Measurements from ENCODE around the gene HMCES. TPM values are rescaled to one million over a fixed set of nuclear protein-coding genes. Genes with fewer than 3 reads are reported as not detected.

The HMCES gene
- total and polyA plus RNA-seq, 12 donors: 24.1 to 56.1 (median 43.2) TPM

GRCh38 chr3:129315223-129315997, 36.7 kb downstream of the HMCES start:
- DNase-seq (peak; percentile 36 to 54), ATAC-seq (peak in 5 of 8 donors; percentile 3 to 10 (median 6))
- intact Hi-C loops (cut with DNase I): loop anchor here in 5 of 10 donors (2.0 to 10.0 kb wide), 2 partner anchors 37 to 341 kb away; partner anchors contain the start of gene HMCES (in 4 of the 5)

GRCh38 chr3:129315998-129316247, 37.3 kb downstream of the HMCES start:
- WGBS, 2 donors: 0% methylated on average over 25 to 34 of the region's 34 CpGs
- Histone ChIP-seq H3K9me3 (no peaks in the 10 kb centered on the region), H3K4me3 (peak overlapping the region; percentile 50 to 99 (median 94)), H3K27me3 (no peaks in the 10 kb centered on the region), H3K4me1 (peaks cover 6 to 31% (median 20%) of the 10 kb centered on the region in 9 donors), H3K27ac (peak overlapping the region; percentile 86 to 98 (median 93)), H3K36me3 (peaks cover 0 to 14% (median 0%) of the 10 kb centered on the region in 9 donors)
- no peak for TF ChIP-seq CTCF (IDR thresholded peaks at IDR 0.05)
- intact Hi-C loops (cut with DNase I): loop anchor here in 5 of 10 donors (2.0 to 10.0 kb wide), 2 partner anchors 37 to 341 kb away; partner anchors contain the start of gene HMCES (in 5 of the 5)
- peak in 3 of 8 donors; percentile 0 to 12 (median 3) for ATAC-seq
- DNase-seq: no peak

More at GRCh38 chr3:129315223-129315997, 36.7 kb downstream of the HMCES start:
- Histone ChIP-seq H3K4me3 (peak overlapping the region; percentile 69 to 99 (median 94)), H3K36me3 (peaks cover 0 to 9% (median 0%) of the 10 kb centered on the region in 9 donors), H3K4me1 (peaks cover 6 to 32% (median 20%) of the 10 kb centered on the region in 9 donors), H3K9me3 (no peaks in the 10 kb centered on the region), H3K27ac (peak overlapping the region; percentile 86 to 98 (median 93)), H3K27me3 (no peaks in the 10 kb centered on the region)
- TF ChIP-seq CTCF (IDR thresholded peaks at IDR 0.05): no peak
- 0 to 3% methylated on average over 69 to 80 of the region's 80 CpGs for WGBS, 2 donors

- Histone ChIP-seq H3K4me3 (peak overlapping the region; percentile 50 to 99 (median 94)), H3K27me3 (no peaks in the 10 kb centered on the region), H3K9me3 (no peaks in the 10 kb centered on the region), H3K4me1 (peaks cover 6 to 31% (median 20%) of the 10 kb centered on the region in 9 donors), H3K27ac (peak overlapping the region; percentile 86 to 98 (median 93)), H3K36me3 (peaks cover 0 to 19% (median 0%) of the 10 kb centered on the region in 9 donors)
- 0 to 1% methylated on average over 65 of the region's 65 CpGs for WGBS, 2 donors
- peak; percentile 54 to 70 (median 62) for ATAC-seq
- peak; percentile 87 to 89 for DNase-seq
- intact Hi-C loops (cut with DNase I): loop anchor here in 1 of 10 donors (2.0 to 10.0 kb wide), 2 partner anchors 38 to 342 kb away; partner anchors contain the start of gene HMCES
- TF ChIP-seq CTCF (IDR thresholded peaks at IDR 0.05): peak in 8 of 9 donors; percentile 7 to 79 (median 58)
Measured at GRCh38 chr3:129316248-129317013, 37.8 kb downstream of the HMCES start.
